ENCODE results near the gene PKN1. TPM values are rescaled to one million over a fixed set of nuclear protein-coding genes. Genes with fewer than 3 reads are reported as not detected.
A peak's percentile ranks its signal among the peaks of the same experiment; 100 is the strongest.

PKN1 gene
- total RNA-seq, 6 experiments from 2014 or later: 19.5 to 49.4 (median 34.1) TPM

GRCh38 chr19:14507704-14508542 is 74.8 kb downstream of the PKN1 start:
- peaks cover 0 to 33% (median 8%) of the 10 kb centered on the region in 4 donors for H3K4me1 ChIP-seq
- no peaks in the 10 kb centered on the region for H3K9me3 ChIP-seq
- TF ChIP-seq POLR2A (IDR thresholded peaks at IDR 0.05) (no peak), CTCF (IDR thresholded peaks at IDR 0.05) (no peak)
- intact Hi-C loops (cut with DNase I): loop anchor here in 1 of 2 donors (10.0 kb wide), 1 partner anchor 47 kb away; no protein-coding TSS in a partner anchor
- no peak overlapping the region for H3K4me3 ChIP-seq
- no peak for DNase-seq
- peak in 1 of 4 donors; percentile 7 for ATAC-seq
- H3K27ac ChIP-seq: no peak overlapping the region
- no peaks in the 10 kb centered on the region for H3K36me3 ChIP-seq
- H3K27me3 ChIP-seq: no peaks in the 10 kb centered on the region
- 39% methylated on average over 8 of the region's 12 CpGs for WGBS (ENCODE audit: insufficient coverage, low coverage, low lambda C conversion rate, missing lambda C conversion rate)

GRCh38 chr19:14510311-14511228 is 77.5 kb downstream of the PKN1 start:
- Histone ChIP-seq H3K36me3 (peaks cover 0 to 16% (median 7%) of the 10 kb centered on the region in 4 donors), H3K27me3 (no peaks in the 10 kb centered on the region), H3K4me3 (no peak overlapping the region), H3K9me3 (no peaks in the 10 kb centered on the region), H3K27ac (peak overlapping the region in 2 of 3 donors; percentile 47 to 73), H3K4me1 (peaks cover 0 to 56% (median 21%) of the 10 kb centered on the region in 4 donors)
- ATAC-seq (peak; percentile 4 to 46 (median 36)), DNase-seq (no peak)
- 24% methylated on average over 22 of the region's 22 CpGs for WGBS (ENCODE audit: insufficient coverage, low coverage, low lambda C conversion rate, missing lambda C conversion rate)
- no peak for TF ChIP-seq POLR2A (IDR thresholded peaks at IDR 0.05)
- TF ChIP-seq CTCF (IDR thresholded peaks at IDR 0.05): no peak
- intact Hi-C loops (cut with DNase I): no loop called here

- intact Hi-C loops (cut with DNase I): no loop called here
- Histone ChIP-seq H3K36me3 (peaks cover 0 to 22% (median 11%) of the 10 kb centered on the region in 4 donors), H3K4me3 (no peak overlapping the region), H3K4me1 (peaks cover 0 to 63% (median 22%) of the 10 kb centered on the region in 4 donors), H3K27me3 (no peaks in the 10 kb centered on the region), H3K27ac (peak overlapping the region in 1 of 3 donors; percentile 47), H3K9me3 (no peaks in the 10 kb centered on the region)
- no peak for ATAC-seq
- no peak for TF ChIP-seq CTCF (IDR thresholded peaks at IDR 0.05)
- no peak for TF ChIP-seq POLR2A (IDR thresholded peaks at IDR 0.05)
- no peak for DNase-seq
- WGBS (ENCODE audit: insufficient coverage, low coverage, low lambda C conversion rate, missing lambda C conversion rate): 75% methylated on average over 4 of the region's 4 CpGs
Observed at GRCh38 chr19:14511229-14511593, 78.1 kb downstream of the PKN1 start.

- Histone ChIP-seq H3K9me3 (no peaks in the 10 kb centered on the region), H3K4me3 (no peak overlapping the region), H3K27me3 (no peaks in the 10 kb centered on the region), H3K4me1 (peaks cover 0 to 65% (median 22%) of the 10 kb centered on the region in 4 donors), H3K27ac (peak overlapping the region; percentile 12 to 100 (median 100)), H3K36me3 (peaks cover 0 to 27% (median 15%) of the 10 kb centered on the region in 4 donors)
- DNase-seq: no peak
- TF ChIP-seq CTCF (IDR thresholded peaks at IDR 0.05) (no peak), POLR2A (IDR thresholded peaks at IDR 0.05) (no peak)
- no peak for ATAC-seq
- intact Hi-C loops (cut with DNase I): no loop called here
- 79% methylated on average over 13 of the region's 14 CpGs for WGBS (ENCODE audit: insufficient coverage, low coverage, low lambda C conversion rate, missing lambda C conversion rate)
Observed at GRCh38 chr19:14512406-14512961, 79.4 kb downstream of the PKN1 start.

All from right lobe of liver (tissue), 6 donors.